CD4-positive, alpha-beta T cell treated with Interleukin-6 for 4 hours (primary cell): ENCODE results near the gene EEF2KMT.
"Not testable (repeated sequence)": the region's sequence is repeated elsewhere in the genome, so short reads cannot be mapped to it uniquely, and the experiment has no call there.

Experiments used
- DNase-seq: peaks from one replicate; pipeline ENCODE4 v3.0.0-alpha.2; 2020; ENCODE audit warnings: mixed read lengths

EEF2KMT gene

GRCh38 chr16:5070431-5071186 is 27.0 kb downstream of the EEF2KMT start:
- no peak for DNase-seq

- no peak for DNase-seq
Measured at GRCh38 chr16:5069854-5070253, 27.7 kb downstream of the EEF2KMT start.

GRCh38 chr16:5069048-5069447 is 28.5 kb downstream of the EEF2KMT start:
- no peak for DNase-seq

GRCh38 chr16:5066511-5066910 is 31.1 kb downstream of the EEF2KMT start:
- DNase-seq, result no peak

- no peak for DNase-seq
Measured at GRCh38 chr16:5065813-5066212, 31.8 kb downstream of the EEF2KMT start, which contains the start of gene C16orf89. C16orf89 (minus strand) TSS chr16:5065956; CDS start chr16:5065908, 48 bp downstream.

GRCh38 chr16:5065326-5065725 is 32.3 kb downstream of the EEF2KMT start:
- DNase-seq, result no peak

GRCh38 chr16:5064915-5065314 is 32.7 kb downstream of the EEF2KMT start:
- no peak for DNase-seq

GRCh38 chr16:5062790-5063765 is 34.5 kb downstream of the EEF2KMT start:
- DNase-seq, result no peak

- no peak for DNase-seq
Measured at GRCh38 chr16:5062051-5062450, 35.5 kb downstream of the EEF2KMT start.

- DNase-seq, result no peak
Measured at GRCh38 chr16:5060073-5060641, 37.4 kb downstream of the EEF2KMT start.

GRCh38 chr16:5059386-5060072 is 38.1 kb downstream of the EEF2KMT start:
- DNase-seq, result no peak

GRCh38 chr16:5058476-5058875 is 39.1 kb downstream of the EEF2KMT start:
- no peak for DNase-seq

GRCh38 chr16:5056352-5056751 is 41.2 kb downstream of the EEF2KMT start:
- DNase-seq, result peak; percentile 60

GRCh38 chr16:5054876-5055865 is 42.4 kb downstream of the EEF2KMT start:
- no peak for DNase-seq

- DNase-seq, result no peak
Measured at GRCh38 chr16:5046914-5047313, 50.7 kb downstream of the EEF2KMT start.

- no peak for DNase-seq
Measured at GRCh38 chr16:5045499-5046115, 52.0 kb downstream of the EEF2KMT start.

GRCh38 chr16:5044581-5044980 is 53.0 kb downstream of the EEF2KMT start:
- DNase-seq, result not testable (repeated sequence)

- DNase-seq, result no peak
Measured at GRCh38 chr16:5044011-5044540, 53.5 kb downstream of the EEF2KMT start.

GRCh38 chr16:5042574-5043171 is 54.9 kb downstream of the EEF2KMT start:
- DNase-seq, result no peak

GRCh38 chr16:5041600-5042133 is 55.9 kb downstream of the EEF2KMT start:
- DNase-seq, result no peak
